ENCODE data around the gene EGFR. TPM values are rescaled to one million over a fixed set of nuclear protein-coding genes. Genes with fewer than 3 reads are reported as not detected.

The EGFR gene
- polyA plus RNA-seq, 1 donor from 2014 or later, result 0.22 TPM

GRCh38 chr7:55081068-55081467 lies 62.3 kb downstream of the EGFR start:
- H3K79me2 ChIP-seq (replicated peaks; ENCODE audit: insufficient read depth, low read length), result no peaks in the 10 kb centered on the region
- H4K20me1 ChIP-seq (ENCODE audit: insufficient read depth), result no peaks in the 10 kb centered on the region
- H3K27me3 ChIP-seq (ENCODE audit: insufficient read depth, low read depth, low read length), result no peaks in the 10 kb centered on the region
- H2AFZ ChIP-seq (ENCODE audit: low read depth, low read length), result no peak overlapping the region
- H3K9ac ChIP-seq (ENCODE audit: low read length), result no peak overlapping the region
- no peaks in the 10 kb centered on the region for H3K36me3 ChIP-seq (ENCODE audit: insufficient read depth, low read length)
- no peaks in the 10 kb centered on the region for H3K9me3 ChIP-seq (ENCODE audit: low read length)
- H3K4me2 ChIP-seq (ENCODE audit: low read length), result no peak overlapping the region
- H3F3A ChIP-seq (ENCODE audit: insufficient read depth, low read length, poor library complexity, severe bottlenecking), result no peaks in the 10 kb centered on the region
- H3K9me2 ChIP-seq (ENCODE audit: insufficient read depth, low read length), result no peaks in the 10 kb centered on the region
- H3K4me3 ChIP-seq (ENCODE audit: low read length), result no peak overlapping the region
- no peak overlapping the region for H3K27ac ChIP-seq (ENCODE audit: low read length)
- no peak for TF ChIP-seq CTCF (IDR thresholded peaks at IDR 0.05; ENCODE audit: poor library complexity, severe bottlenecking)
- TF ChIP-seq MXI1 (conservative IDR thresholded peaks at IDR 0.05; ENCODE audit: poor library complexity, severe bottlenecking), result no peak
- no peak for TF ChIP-seq EP300 (conservative IDR thresholded peaks at IDR 0.05; ENCODE audit: poor library complexity, severe bottlenecking)
- TF ChIP-seq RAD21 (conservative IDR thresholded peaks at IDR 0.05), result no peak
- no peak for TF ChIP-seq REST (IDR thresholded peaks at IDR 0.05; ENCODE audit: borderline replicate concordance)
- TF ChIP-seq SMC3 (conservative IDR thresholded peaks at IDR 0.05; ENCODE audit: poor library complexity), result no peak
- TF ChIP-seq POLR2AphosphoS5 (IDR thresholded peaks at IDR 0.05), result no peak
- no peak for TF ChIP-seq TAF1 (IDR thresholded peaks at IDR 0.05; ENCODE audit: low read depth)
- TF ChIP-seq EZH2 (IDR thresholded peaks at IDR 0.05; ENCODE audit: borderline replicate concordance, insufficient read depth, low read length, poor library complexity, severe bottlenecking), result no peak

- Histone ChIP-seq H3K9ac (ENCODE audit: low read length) (no peak overlapping the region), H3K9me3 (ENCODE audit: low read length) (no peaks in the 10 kb centered on the region), H3K27ac (ENCODE audit: low read length) (no peak overlapping the region), H3K4me3 (ENCODE audit: low read length) (no peak overlapping the region), H3K27me3 (ENCODE audit: insufficient read depth, low read depth, low read length) (no peaks in the 10 kb centered on the region), H3K79me2 (replicated peaks; ENCODE audit: insufficient read depth, low read length) (no peaks in the 10 kb centered on the region), H4K20me1 (ENCODE audit: insufficient read depth) (no peaks in the 10 kb centered on the region), H2AFZ (ENCODE audit: low read depth, low read length) (no peak overlapping the region), H3K4me2 (ENCODE audit: low read length) (no peak overlapping the region), H3F3A (ENCODE audit: insufficient read depth, low read length, poor library complexity, severe bottlenecking) (no peaks in the 10 kb centered on the region), H3K36me3 (ENCODE audit: insufficient read depth, low read length) (no peaks in the 10 kb centered on the region), H3K9me2 (ENCODE audit: insufficient read depth, low read length) (no peaks in the 10 kb centered on the region)
- TF ChIP-seq POLR2AphosphoS5 (IDR thresholded peaks at IDR 0.05), result no peak
- TF ChIP-seq REST (IDR thresholded peaks at IDR 0.05; ENCODE audit: borderline replicate concordance), result no peak
- no peak for TF ChIP-seq MXI1 (conservative IDR thresholded peaks at IDR 0.05; ENCODE audit: poor library complexity, severe bottlenecking)
- TF ChIP-seq SMC3 (conservative IDR thresholded peaks at IDR 0.05; ENCODE audit: poor library complexity), result no peak
- TF ChIP-seq TAF1 (IDR thresholded peaks at IDR 0.05; ENCODE audit: low read depth), result no peak
- no peak for TF ChIP-seq CTCF (IDR thresholded peaks at IDR 0.05; ENCODE audit: poor library complexity, severe bottlenecking)
- TF ChIP-seq EZH2 (IDR thresholded peaks at IDR 0.05; ENCODE audit: borderline replicate concordance, insufficient read depth, low read length, poor library complexity, severe bottlenecking), result no peak
- no peak for TF ChIP-seq EP300 (conservative IDR thresholded peaks at IDR 0.05; ENCODE audit: poor library complexity, severe bottlenecking)
- no peak for TF ChIP-seq RAD21 (conservative IDR thresholded peaks at IDR 0.05)
Measured at GRCh38 chr7:55081472-55082227, 62.8 kb downstream of the EGFR start.

All from neural cell (in vitro differentiated cells).